Measurements from ENCODE around the gene SUPV3L1. TPM values are rescaled to one million over a fixed set of nuclear protein-coding genes. Genes with fewer than 3 reads are reported as not detected.

Gene SUPV3L1
- total and polyA plus RNA-seq, 9 of the 15 experiments (the other 6 are each of a cell fraction or from before 2014, with no cell fraction given) = 45.2 to 156 (median 92.6) TPM

GRCh38 chr10:69202332-69202731 lies 22.3 kb downstream of the SUPV3L1 start (continued):
- TF ChIP-seq, protein P1, sequence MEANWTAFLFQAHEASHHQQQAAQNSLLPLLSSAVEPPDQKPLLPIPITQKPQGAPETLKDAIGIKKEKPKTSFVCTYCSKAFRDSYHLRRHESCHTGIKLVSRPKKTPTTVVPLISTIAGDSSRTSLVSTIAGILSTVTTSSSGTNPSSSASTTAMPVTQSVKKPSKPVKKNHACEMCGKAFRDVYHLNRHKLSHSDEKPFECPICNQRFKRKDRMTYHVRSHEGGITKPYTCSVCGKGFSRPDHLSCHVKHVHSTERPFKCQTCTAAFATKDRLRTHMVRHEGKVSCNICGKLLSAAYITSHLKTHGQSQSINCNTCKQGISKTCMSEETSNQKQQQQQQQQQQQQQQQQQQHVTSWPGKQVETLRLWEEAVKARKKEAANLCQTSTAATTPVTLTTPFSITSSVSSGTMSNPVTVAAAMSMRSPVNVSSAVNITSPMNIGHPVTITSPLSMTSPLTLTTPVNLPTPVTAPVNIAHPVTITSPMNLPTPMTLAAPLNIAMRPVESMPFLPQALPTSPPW (CRISPR knock-in tag; IDR thresholded peaks at IDR 0.05) = no peak
- TF ChIP-seq SAP30 (IDR thresholded peaks at IDR 0.05; ENCODE audit: borderline replicate concordance, insufficient read depth, low read depth, low read length, poor library complexity, severe bottlenecking) (no peak), HSF4 (CRISPR knock-in tag; IDR thresholded peaks at IDR 0.05; ENCODE audit: borderline replicate concordance) (no peak), GABPA (tag; conservative IDR thresholded peaks at IDR 0.05; ENCODE audit: low read depth) (no peak), PHB (CRISPR knock-in tag; IDR thresholded peaks at IDR 0.05) (no peak), STAT5B (CRISPR knock-in tag; IDR thresholded peaks at IDR 0.05) (no peak), MGA (IDR thresholded peaks at IDR 0.05) (no peak), SMAD4 (CRISPR knock-in tag; conservative IDR thresholded peaks at IDR 0.05) (peak; percentile 22; the same call in 1 of the 2 replicates), KLF10 (CRISPR knock-in tag; IDR thresholded peaks at IDR 0.05) (no peak), ZNF263 (CRISPR knock-in tag; IDR thresholded peaks at IDR 0.05; ENCODE audit: borderline replicate concordance) (no peak), GATAD2B (IDR thresholded peaks at IDR 0.05; ENCODE audit: borderline replicate concordance) (no peak)
- TF ChIP-seq, protein P2, sequence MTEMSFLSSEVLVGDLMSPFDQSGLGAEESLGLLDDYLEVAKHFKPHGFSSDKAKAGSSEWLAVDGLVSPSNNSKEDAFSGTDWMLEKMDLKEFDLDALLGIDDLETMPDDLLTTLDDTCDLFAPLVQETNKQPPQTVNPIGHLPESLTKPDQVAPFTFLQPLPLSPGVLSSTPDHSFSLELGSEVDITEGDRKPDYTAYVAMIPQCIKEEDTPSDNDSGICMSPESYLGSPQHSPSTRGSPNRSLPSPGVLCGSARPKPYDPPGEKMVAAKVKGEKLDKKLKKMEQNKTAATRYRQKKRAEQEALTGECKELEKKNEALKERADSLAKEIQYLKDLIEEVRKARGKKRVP (CRISPR knock-in tag; IDR thresholded peaks at IDR 0.05) = peak; percentile 84
- TF ChIP-seq, protein P3, sequence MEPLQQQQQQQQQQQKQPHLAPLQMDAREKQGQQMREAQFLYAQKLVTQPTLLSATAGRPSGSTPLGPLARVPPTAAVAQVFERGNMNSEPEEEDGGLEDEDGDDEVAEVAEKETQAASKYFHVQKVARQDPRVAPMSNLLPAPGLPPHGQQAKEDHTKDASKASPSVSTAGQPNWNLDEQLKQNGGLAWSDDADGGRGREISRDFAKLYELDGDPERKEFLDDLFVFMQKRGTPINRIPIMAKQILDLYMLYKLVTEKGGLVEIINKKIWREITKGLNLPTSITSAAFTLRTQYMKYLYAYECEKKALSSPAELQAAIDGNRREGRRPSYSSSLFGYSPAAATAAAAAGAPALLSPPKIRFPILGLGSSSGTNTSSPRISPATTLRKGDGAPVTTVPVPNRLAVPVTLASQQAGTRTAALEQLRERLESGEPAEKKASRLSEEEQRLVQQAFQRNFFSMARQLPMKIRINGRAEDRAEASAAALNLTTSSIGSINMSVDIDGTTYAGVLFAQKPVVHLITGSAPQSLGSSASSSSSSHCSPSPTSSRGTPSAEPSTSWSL (CRISPR knock-in tag; IDR thresholded peaks at IDR 0.05; ENCODE audit: borderline replicate concordance) = no peak

All from K562 (cell line).